Measurements from ENCODE around the gene HOTAIR.
A peak's percentile ranks its signal among the peaks of the same experiment; 100 is the strongest.

The HOTAIR gene

GRCh38 chr12:54000116-54001114 lies 25.7 kb upstream of the HOTAIR start, which contains the start of gene HOXC9:
HOXC9 (plus strand) TSS chr12:54000161; CDS start chr12:54000189, 28 bp downstream.
- no peak for DNase-seq (ENCODE audit: low spot score)
- no peak for TF ChIP-seq CTCF (conservative IDR thresholded peaks at IDR 0.05; ENCODE audit: low read depth)
- POLR2A ChIA-PET (ENCODE audit: low non-redundant PET) = interaction anchor here (0.5 kb wide), 1 partner anchor 24 kb away, joined by 4 read pairs; no protein-coding TSS in a partner anchor
- H3K27ac ChIP-seq = peak within 1 kb of the TSS; percentile 45
- CTCF ChIA-PET = interaction anchor here (0.6 to 4.3 kb wide), 8 partner anchors 8 to 207 kb away, joined by 3 to 15 read pairs (median 4); partner anchors contain the start of genes HOXC10 and HOXC8

- TF ChIP-seq CTCF (conservative IDR thresholded peaks at IDR 0.05; ENCODE audit: low read depth) = no peak
- POLR2A ChIA-PET (ENCODE audit: low non-redundant PET) = no interaction called here
- DNase-seq (ENCODE audit: low spot score) = peak; percentile 77
- CTCF ChIA-PET = interaction anchor here (0.8 to 4.3 kb wide), 7 partner anchors 11 to 208 kb away, joined by 3 to 15 read pairs (median 6); partner anchors contain the start of gene HOXC10
- H3K27ac ChIP-seq = peak overlapping the region; percentile 45
These were observed 24.9 kb upstream of the HOTAIR start for GRCh38 chr12:53999559-54000115.

- no peak for DNase-seq (ENCODE audit: low spot score)
- ChIA-PET POLR2A (ENCODE audit: low non-redundant PET) (no interaction called here), CTCF (interaction anchor here (0.7 to 4.3 kb wide), 4 partner anchors 23 to 209 kb away, joined by 3 to 15 read pairs (median 6); no protein-coding TSS in a partner anchor)
- no peak overlapping the region for H3K27ac ChIP-seq
- no peak for TF ChIP-seq CTCF (conservative IDR thresholded peaks at IDR 0.05; ENCODE audit: low read depth)
These were observed 24.1 kb upstream of the HOTAIR start for GRCh38 chr12:53998900-53999236.

- no peak for DNase-seq (ENCODE audit: low spot score)
- no peak overlapping the region for H3K27ac ChIP-seq
- CTCF ChIA-PET = interaction anchor here (0.6 to 4.3 kb wide), 8 partner anchors 24 to 359 kb away, joined by 3 to 15 read pairs (median 5); no protein-coding TSS in a partner anchor
- no peak for TF ChIP-seq CTCF (conservative IDR thresholded peaks at IDR 0.05; ENCODE audit: low read depth)
- POLR2A ChIA-PET (ENCODE audit: low non-redundant PET) = no interaction called here
These were observed 23.6 kb upstream of the HOTAIR start for GRCh38 chr12:53998110-53998899.

GRCh38 chr12:53997204-53998109 lies 22.7 kb upstream of the HOTAIR start:
- no peak for TF ChIP-seq CTCF (conservative IDR thresholded peaks at IDR 0.05; ENCODE audit: low read depth)
- ChIA-PET CTCF (interaction anchor here (0.6 to 4.3 kb wide), 5 partner anchors 194 to 360 kb away, joined by 3 to 15 read pairs (median 4); no protein-coding TSS in a partner anchor), POLR2A (ENCODE audit: low non-redundant PET) (interaction anchor here (0.6 kb wide), 1 partner anchor 20 kb away, joined by 10 read pairs; no protein-coding TSS in a partner anchor)
- peak overlapping the region; percentile 1; the same call in 1 of the 2 replicates for H3K27ac ChIP-seq
- DNase-seq (ENCODE audit: low spot score) = no peak
